A549 (cell line): ENCODE data around the gene PTPRK. TPM values are rescaled to one million over a fixed set of nuclear protein-coding genes. Genes with fewer than 3 reads are reported as not detected.

Experiments used
- ATAC-seq, 2 experiments: fragments of 200-7000 bp in 1 of 2; fragments of >200 bp in 1 of 2; cut with Nextera tagmentation in 1 of 2; cut with Tn5 transposase in 1 of 2; 3 replicates each; pipeline versions ENCODE4 v1.8.0 to v1.9.1; 2018 to 2020; ENCODE audit warnings: mild to moderate bottlenecking in 1 of 2, moderate library complexity in 1 of 2
- CTCF ChIA-PET: fragments of 300-600 bp; sonication (Branson Sonifier 250); formaldehyde crosslinking; extraction: SDS; loops from one replicate; lab custom pipeline; 2021; ENCODE audit warnings: antibody characterized with exemption, inconsistent platforms; lab: Yijun Ruan, JAX
- POLR2A ChIA-PET: fragments of 350-600 bp; formaldehyde crosslinking; extraction: SDS; loops from one replicate; lab custom pipeline; 2021; ENCODE audit warnings: antibody characterized with exemption, inconsistent platforms; lab: Yijun Ruan, JAX
- DNase-seq, 2 experiments: peaks; one replicate each; pipeline versions ENCODE4 v3.0.0 to v3.0.0-alpha.2; 2011 to 2016; ENCODE audit warnings: low read depth in 1 of 2, low spot score in 1 of 2
- FAIRE-seq: peaks from 2 replicates; lab custom pipeline; 2011; peaks lifted over from hg19 to GRCh38; lab: Jason Lieb, UNC
- H3K27ac ChIP-seq, 2 experiments: fragments of >200 bp; sonication (Bioruptor Twin); formaldehyde crosslinking; 3 replicates each; pipeline ENCODE4 v1.5.1; 2016 to 2017
- H3K4me1 ChIP-seq: fragments of >200 bp; sonication (Bioruptor Twin); formaldehyde crosslinking; 3 replicates; pipeline ENCODE4 v1.6.1; 2016
- H3K4me2 ChIP-seq: fragments of >200 bp; sonication (Bioruptor Twin); formaldehyde crosslinking; 3 replicates; pipeline ENCODE4 v1.6.1; 2016
- H3K4me3 ChIP-seq: fragments of >200 bp; sonication (Bioruptor Twin); formaldehyde crosslinking; 3 replicates; pipeline ENCODE4 v1.5.1; 2016
- H3K9me3 ChIP-seq: fragments of >200 bp; sonication (Bioruptor Twin); formaldehyde crosslinking; 3 replicates; pipeline ENCODE4 v1.6.1; 2016
- BCL3 ChIP-seq: fragments of >200 bp; sonication (Bioruptor Twin); formaldehyde crosslinking; IDR thresholded peaks from 3 replicates; pipeline ENCODE4 v1.6.1; 2016
- BHLHE40 ChIP-seq: IDR thresholded peaks from 2 replicates; pipeline ENCODE4 v1.6.1; 2012; ENCODE audit warnings: low read depth, low read length, inconsistent platforms
- CBX8 ChIP-seq: fragments of 200-600 bp; sonication (generic); IDR thresholded peaks from 2 replicates; pipeline ENCODE4 v1.6.1; 2016
- CTCF ChIP-seq: fragments of >200 bp; sonication (Bioruptor Twin); formaldehyde crosslinking; IDR thresholded peaks from 3 replicates; pipeline ENCODE4 v1.5.1; 2016
- E2F6 ChIP-seq: IDR thresholded peaks from 2 replicates; pipeline ENCODE4 v1.6.1; 2012; ENCODE audit warnings: low read depth, borderline replicate concordance
- EHF ChIP-seq: fragments of 250-450 bp; sonication (Bioruptor Pico); IDR thresholded peaks from 2 replicates; pipeline ENCODE4 v1.5.0; 2020; ENCODE audit warnings: mild to moderate bottlenecking
- EHMT2 ChIP-seq: fragments of 200-600 bp; sonication (generic); IDR thresholded peaks from 2 replicates; pipeline ENCODE4 v1.6.1; 2016; ENCODE audit warnings: antibody characterized with exemption, low read depth, mild to moderate bottlenecking, moderate library complexity
- FOSB ChIP-seq: fragments of 250-450 bp; sonication (Bioruptor Pico); IDR thresholded peaks from 2 replicates; pipeline ENCODE4 v1.5.0; 2020; ENCODE audit warnings: mild to moderate bottlenecking, moderate library complexity
- FOXS1 ChIP-seq: fragments of 250-450 bp; sonication (Bioruptor Pico); IDR thresholded peaks from 2 replicates; pipeline ENCODE4 v1.5.0; 2020; ENCODE audit warnings: mild to moderate bottlenecking, moderate library complexity
- GATA3 ChIP-seq: IDR thresholded peaks from 2 replicates; pipeline ENCODE4 v1.6.1; 2012; ENCODE audit warnings: borderline replicate concordance
- HES2 ChIP-seq: fragments of >200 bp; sonication (Bioruptor Twin); formaldehyde crosslinking; IDR thresholded peaks from 2 replicates; pipeline ENCODE4 v1.6.1; 2016
- HOXB5 ChIP-seq: fragments of 250-450 bp; sonication (Bioruptor Pico); IDR thresholded peaks from 2 replicates; pipeline ENCODE4 v1.5.0; 2020; ENCODE audit warnings: mild to moderate bottlenecking, moderate library complexity
- KDM1A ChIP-seq: fragments of 200-600 bp; sonication (generic); IDR thresholded peaks from 2 replicates; pipeline ENCODE4 v1.6.1; 2016; ENCODE audit warnings: low read depth, mild to moderate bottlenecking
- MAZ ChIP-seq: fragments of 150-350 bp; IDR thresholded peaks from 2 replicates; pipeline ENCODE4 v1.6.1; 2014; ENCODE audit warnings: antibody characterized with exemption, low read depth, low read length, borderline replicate concordance
- NFE2L2 ChIP-seq: fragments of 150-350 bp; conservative IDR thresholded peaks from 2 replicates; pipeline ENCODE4 v1.6.1; 2014; ENCODE audit warnings: low read length
- NPAS2 ChIP-seq: fragments of 250-450 bp; sonication (Bioruptor Pico); IDR thresholded peaks from 2 replicates; pipeline ENCODE4 v1.8.0; 2022; ENCODE audit warnings: mild to moderate bottlenecking, moderate library complexity, borderline replicate concordance
- PBX3 ChIP-seq: IDR thresholded peaks from 2 replicates; pipeline ENCODE4 v1.6.1; 2012
- PHF8 ChIP-seq: fragments of 200-600 bp; sonication (generic); IDR thresholded peaks from 2 replicates; pipeline ENCODE4 v1.6.1; 2016; ENCODE audit warnings: low read depth, mild to moderate bottlenecking, antibody characterized with exemption, moderate library complexity, borderline replicate concordance
- RFX5 ChIP-seq: fragments of 450-650 bp; IDR thresholded peaks from 2 replicates; pipeline ENCODE4 v1.7.1; 2014; ENCODE audit warnings: antibody characterized with exemption, mild to moderate bottlenecking, moderate library complexity
- SREBF2 ChIP-seq: fragments of 450-650 bp; IDR thresholded peaks from 2 replicates; pipeline ENCODE4 v1.6.1; 2014; ENCODE audit warnings: mild to moderate bottlenecking, moderate library complexity
- ZFP36 ChIP-seq: fragments of 450-650 bp; IDR thresholded peaks from 2 replicates; pipeline ENCODE4 v1.6.1; 2014; ENCODE audit warnings: borderline replicate concordance; ENCODE audit not compliant: partially characterized antibody
- WGBS: methylation state at CpG from one replicate; pipeline ENCODE4 v1.1.6; 2017; ENCODE audit errors: missing lambda C conversion rate; 5-methylcytosine and 5-hydroxymethylcytosine counted together
- polyA plus RNA-seq, 4 experiments: library from polyadenylated mRNA; depleted of rRNA in 3 of 4; stranded (reverse); fragments of >200 nt; fragmentation: RNase III in 1 of 4; extraction: RNeasy Plus Mini Kit Qiagen cat#74134 plus additional on column Dnase treatment in 1 of 4; gene quantifications; 2 replicates in 3 of 4; 3 replicates in 1 of 4; pipeline ENCODE4 v1.2.3, GENCODE V29; 2011 to 2017

The PTPRK gene
- polyA plus RNA-seq, 2 of the 4 experiments (the other 2 are of a cell fraction), result 14.4 to 16.1 TPM

- no peak for TF ChIP-seq CTCF
Measured at GRCh38 chr6:127976111-127976510, 544.3 kb downstream of the PTPRK start (continued).

- DNase-seq (no peak), ATAC-seq (no peak), FAIRE-seq (no peak)
- H3K4me3 ChIP-seq, result no peak overlapping the region
- TF ChIP-seq BCL3, result no peak
- TF ChIP-seq GATA3, result no peak
- TF ChIP-seq NPAS2 (CRISPR knock-in tag), result no peak
- TF ChIP-seq CTCF, result no peak
- no peak for TF ChIP-seq HES2
- TF ChIP-seq EHF, result no peak
- TF ChIP-seq NFE2L2, result no peak
- TF ChIP-seq KDM1A, result no peak
- no peak for TF ChIP-seq HOXB5 (CRISPR knock-in tag)
- no peak for TF ChIP-seq EHMT2
- no peak for TF ChIP-seq PHF8
- no peak for TF ChIP-seq ZFP36
- ChIA-PET POLR2A (no interaction called here), CTCF (no interaction called here)
- H3K27ac ChIP-seq, result no peak overlapping the region
- H3K4me1 ChIP-seq, result no peaks in the 10 kb centered on the region
- WGBS, result 90% methylated on average over 8 of the region's 8 CpGs
- no peak overlapping the region for H3K4me2 ChIP-seq
- no peaks in the 10 kb centered on the region for H3K9me3 ChIP-seq
Measured at GRCh38 chr6:127972815-127973214, 547.6 kb downstream of the PTPRK start.

GRCh38 chr6:127971945-127972391 is 548.4 kb downstream of the PTPRK start:
- H3K9me3 ChIP-seq, result no peaks in the 10 kb centered on the region
- DNase-seq (peak in 1 of 2 experiments; percentile 1), ATAC-seq (no peak), FAIRE-seq (no peak)
- 75% methylated on average over 4 of the region's 4 CpGs for WGBS
- H3K4me2 ChIP-seq, result no peak overlapping the region
- no peak overlapping the region for H3K4me3 ChIP-seq
- H3K4me1 ChIP-seq, result no peaks in the 10 kb centered on the region
- no peak for TF ChIP-seq CBX8
- TF ChIP-seq PHF8, result no peak
- no peak for TF ChIP-seq E2F6
- TF ChIP-seq RFX5, result no peak
- TF ChIP-seq BCL3, result no peak
- TF ChIP-seq FOSB (CRISPR knock-in tag), result no peak
- TF ChIP-seq BHLHE40, result no peak
- TF ChIP-seq PBX3, result no peak
- TF ChIP-seq MAZ, result no peak
- TF ChIP-seq HES2, result no peak
- no peak for TF ChIP-seq ZFP36
- no peak for TF ChIP-seq SREBF2
- no peak for TF ChIP-seq FOXS1 (CRISPR knock-in tag)
- CTCF ChIA-PET, result no interaction called here
- no peak overlapping the region for H3K27ac ChIP-seq
- POLR2A ChIA-PET, result no interaction called here
